Thymus (tissue), 11 donors: ENCODE measurements around the gene LTBP1. TPM values are rescaled to one million over a fixed set of nuclear protein-coding genes. Genes with fewer than 3 reads are reported as not detected.

Experiments
- DNase-seq, 9 donors: peaks; one replicate each; pipeline ENCODE4 v3.0.0-alpha.2; 2013; ENCODE audit warnings: low spot score in 9 of 9, low read depth in 6 of 9, missing footprints in 1 of 9
- H3K27ac ChIP-seq, 2 donors: one replicate each; pipeline ENCODE4 v1.5.1; 2013; ENCODE audit warnings: control low read depth in 1 of 2, low read depth in 1 of 2, low read length in 1 of 2, mild to moderate bottlenecking in 1 of 2, moderate library complexity in 1 of 2
- H3K27me3 ChIP-seq, 2 donors: one replicate each; pipeline ENCODE4 v1.5.1; 2013; ENCODE audit warnings: low read length in 1 of 2; ENCODE audit not compliant: control insufficient read depth in 2 of 2, insufficient read depth in 1 of 2
- H3K36me3 ChIP-seq, 2 donors: one replicate each; pipeline ENCODE4 v1.5.1; 2013; ENCODE audit warnings: low read length in 1 of 2, mild to moderate bottlenecking in 1 of 2, moderate library complexity in 1 of 2; ENCODE audit not compliant: control insufficient read depth in 2 of 2, insufficient read depth in 2 of 2
- H3K4me1 ChIP-seq, 2 donors: one replicate each; pipeline ENCODE4 v1.5.1; 2013; ENCODE audit warnings: low read length in 2 of 2; ENCODE audit not compliant: control insufficient read depth in 2 of 2, insufficient read depth in 2 of 2
- H3K4me3 ChIP-seq, 2 donors: one replicate each; pipeline ENCODE4 v1.5.1; 2013; ENCODE audit warnings: low read length in 2 of 2, control low read depth in 1 of 2, mild to moderate bottlenecking in 1 of 2
- H3K9me3 ChIP-seq, 2 donors: one replicate each; pipeline ENCODE4 v1.5.1; 2013; ENCODE audit warnings: low read length in 1 of 2, mild to moderate bottlenecking in 1 of 2; ENCODE audit not compliant: control insufficient read depth in 2 of 2, insufficient read depth in 1 of 2
- WGBS: extraction: QIAGEN DNeasy Blood & Tissue Kit; methylation state at CpG from one replicate; pipeline ENCODE4 v1.1.7; 2013; 5-methylcytosine and 5-hydroxymethylcytosine counted together
- polyA plus RNA-seq: library from polyadenylated mRNA; stranded (reverse); fragments of 200-250 nt; gene quantifications from one replicate; pipeline ENCODE4 v1.2.3, GENCODE V29; 2013
- total RNA-seq: library from RNA; stranded (reverse); fragments of 120-200 nt; gene quantifications from one replicate; pipeline ENCODE4 v1.2.4, GENCODE V29; 2013
- donor health status: healthy.

Gene LTBP1
- total and polyA plus RNA-seq, 2 donors: 13.3 to 17.7 TPM

- Histone ChIP-seq H3K9me3 (no peaks in the 10 kb centered on the region), H3K27me3 (no peaks in the 10 kb centered on the region), H3K27ac (no peak overlapping the region), H3K4me3 (no peak overlapping the region), H3K36me3 (no peaks in the 10 kb centered on the region), H3K4me1 (no peaks in the 10 kb centered on the region)
- DNase-seq: no peak
- WGBS: 96% methylated on average over 4 of the region's 4 CpGs
Measured at GRCh38 chr2:33099989-33100388, 153.2 kb downstream of the LTBP1 start.

GRCh38 chr2:33100921-33101320 is 154.2 kb downstream of the LTBP1 start:
- Histone ChIP-seq H3K4me3 (no peak overlapping the region), H3K27ac (no peak overlapping the region), H3K36me3 (no peaks in the 10 kb centered on the region), H3K9me3 (no peaks in the 10 kb centered on the region), H3K4me1 (no peaks in the 10 kb centered on the region), H3K27me3 (no peaks in the 10 kb centered on the region)
- DNase-seq: no peak

- 96% methylated on average over 5 of the region's 5 CpGs for WGBS
- H3K27ac ChIP-seq: no peak overlapping the region
Measured at GRCh38 chr2:33104052-33104623, 157.4 kb downstream of the LTBP1 start.

GRCh38 chr2:33104726-33105125 is 158.0 kb downstream of the LTBP1 start:
- H3K27ac ChIP-seq: no peak overlapping the region
- H3K4me3 ChIP-seq: no peak overlapping the region
- no peaks in the 10 kb centered on the region for H3K9me3 ChIP-seq
- no peaks in the 10 kb centered on the region for H3K27me3 ChIP-seq
- no peaks in the 10 kb centered on the region for H3K36me3 ChIP-seq
- DNase-seq: no peak
- no peaks in the 10 kb centered on the region for H3K4me1 ChIP-seq
- WGBS: 94% methylated on average over 4 of the region's 4 CpGs

More at GRCh38 chr2:33104052-33104623, 157.4 kb downstream of the LTBP1 start:
- Histone ChIP-seq H3K4me3 (no peak overlapping the region), H3K4me1 (no peaks in the 10 kb centered on the region), H3K27me3 (no peaks in the 10 kb centered on the region), H3K9me3 (no peaks in the 10 kb centered on the region), H3K36me3 (no peaks in the 10 kb centered on the region)
- DNase-seq: no peak

GRCh38 chr2:33106115-33106514 is 159.4 kb downstream of the LTBP1 start:
- H3K4me3 ChIP-seq: no peak overlapping the region
- H3K4me1 ChIP-seq: no peaks in the 10 kb centered on the region
- no peak for DNase-seq

GRCh38 chr2:33107690-33108482 is 161.1 kb downstream of the LTBP1 start:
- no peak overlapping the region for H3K27ac ChIP-seq
- H3K36me3 ChIP-seq: no peaks in the 10 kb centered on the region
- H3K9me3 ChIP-seq: no peaks in the 10 kb centered on the region
- H3K4me3 ChIP-seq: no peak overlapping the region
- DNase-seq: no peak
- no peaks in the 10 kb centered on the region for H3K4me1 ChIP-seq
- H3K27me3 ChIP-seq: no peaks in the 10 kb centered on the region
- 77% methylated on average over 8 of the region's 8 CpGs for WGBS

More at GRCh38 chr2:33106115-33106514, 159.4 kb downstream of the LTBP1 start:
- Histone ChIP-seq H3K9me3 (no peaks in the 10 kb centered on the region), H3K27ac (no peak overlapping the region), H3K36me3 (no peaks in the 10 kb centered on the region), H3K27me3 (no peaks in the 10 kb centered on the region)

- no peak overlapping the region for H3K27ac ChIP-seq
- H3K36me3 ChIP-seq: no peaks in the 10 kb centered on the region
- no peak for DNase-seq
- no peaks in the 10 kb centered on the region for H3K4me1 ChIP-seq
- H3K9me3 ChIP-seq: no peaks in the 10 kb centered on the region
- H3K27me3 ChIP-seq: no peaks in the 10 kb centered on the region
- WGBS: 94% methylated on average over 11 of the region's 11 CpGs
- no peak overlapping the region for H3K4me3 ChIP-seq
Measured at GRCh38 chr2:33108483-33109443, 162.0 kb downstream of the LTBP1 start.

- Histone ChIP-seq H3K4me3 (no peak overlapping the region), H3K36me3 (no peaks in the 10 kb centered on the region), H3K27ac (peak overlapping the region in 1 of 2 donors; percentile 7), H3K4me1 (no peaks in the 10 kb centered on the region), H3K9me3 (no peaks in the 10 kb centered on the region), H3K27me3 (no peaks in the 10 kb centered on the region)
- 95% methylated on average over 5 of the region's 5 CpGs for WGBS
- DNase-seq: no peak
Measured at GRCh38 chr2:33110461-33110860, 163.7 kb downstream of the LTBP1 start.

GRCh38 chr2:33111002-33111446 is 164.3 kb downstream of the LTBP1 start:
- Histone ChIP-seq H3K27me3 (no peaks in the 10 kb centered on the region), H3K4me1 (no peaks in the 10 kb centered on the region), H3K36me3 (no peaks in the 10 kb centered on the region), H3K9me3 (no peaks in the 10 kb centered on the region), H3K27ac (no peak overlapping the region), H3K4me3 (no peak overlapping the region)
- WGBS: 78% methylated on average over 10 of the region's 10 CpGs
- DNase-seq: no peak
